HepG2 (cell line): ENCODE data around the gene ARHGEF39. TPM values are rescaled to one million over a fixed set of nuclear protein-coding genes. Genes with fewer than 3 reads are reported as not detected.

Experiments
- ATAC-seq: fragments of 200-7000 bp; cut with Tn5 transposase; 3 replicates; pipeline ENCODE4 v1.9.1; 2020; ENCODE audit warnings: mild to moderate bottlenecking, moderate library complexity
- BruUV-seq: library from RNA; stranded (reverse); fragments of 400-500 nt; replicated peaks from 2 replicates; lab custom pipeline; 2021; lab: Mats Ljungman, UMichigan
- CTCF ChIA-PET: fragments of 300-600 bp; formaldehyde crosslinking; extraction: SDS; loops from one replicate; lab custom pipeline; 2021; ENCODE audit warnings: low total read pairs, inconsistent platforms, low intra/inter-chr PET ratio; lab: Yijun Ruan, JAX
- POLR2A ChIA-PET: fragments of 350-600 bp; sonication (Branson Sonifier 250); formaldehyde crosslinking; loops from one replicate; lab custom pipeline; 2020; ENCODE audit warnings: antibody characterized with exemption, inconsistent platforms; lab: Yijun Ruan, JAX
- DNase-seq: peaks from one replicate; pipeline ENCODE4 v3.0.0-alpha.2; 2015; ENCODE audit warnings: low spot score
- FAIRE-seq: peaks from 3 replicates; lab custom pipeline; 2011; peaks lifted over from hg19 to GRCh38; lab: Jason Lieb, UNC
- H2AFZ ChIP-seq: one replicate; pipeline ENCODE4 v1.6.1; 2011; ENCODE audit warnings: low read length, inconsistent platforms
- H3K27ac ChIP-seq: fragments of 300-600 bp; 3 replicates; pipeline ENCODE4 v1.8.0; 2011; ENCODE audit warnings: mixed run types, mild to moderate bottlenecking, mixed read lengths, low read length, inconsistent platforms; ENCODE audit not compliant: insufficient read depth; ENCODE audit errors: extremely low read length
- H3K27me3 ChIP-seq, 2 experiments: fragments of 200-600 bp in 1 of 2; 2 replicates in 1 of 2; 3 replicates in 1 of 2; pipeline versions ENCODE4 v1.6.0 to v1.8.0; 2011; ENCODE audit warnings: low read length in 2 of 2, mild to moderate bottlenecking in 2 of 2, moderate library complexity in 2 of 2, inconsistent platforms in 1 of 2; ENCODE audit not compliant: insufficient read depth in 2 of 2, control insufficient read depth in 1 of 2
- H3K36me3 ChIP-seq, 2 experiments: fragments of 200-600 bp in 1 of 2; replicated peaks in 1 of 2; 2 replicates in 1 of 2; 3 replicates in 1 of 2; pipeline versions ENCODE4 v1.5.1 to v1.8.0; 2011; ENCODE audit warnings: low read length in 2 of 2, inconsistent platforms in 1 of 2; ENCODE audit not compliant: insufficient read depth in 2 of 2, control insufficient read depth in 1 of 2
- H3K4me1 ChIP-seq: 2 replicates; pipeline ENCODE4 v1.5.1; 2012; ENCODE audit warnings: low read length, inconsistent platforms; ENCODE audit not compliant: insufficient read depth
- H3K4me2 ChIP-seq: 2 replicates; pipeline ENCODE4 v1.6.0; 2011; ENCODE audit warnings: low read depth, low read length, inconsistent platforms
- H3K4me3 ChIP-seq, 3 experiments: fragments of 200-600 bp in 1 of 3; sonication (generic), shearing (Covaris generic) in 1 of 3; replicated peaks in 1 of 3; 2 replicates each; pipeline ENCODE4 v1.5.1; 2011 to 2016; ENCODE audit warnings: low read length in 3 of 3, inconsistent platforms in 2 of 3, low read depth in 2 of 3, mild to moderate bottlenecking in 2 of 3, control low read depth in 1 of 3, mixed read lengths in 1 of 3; ENCODE audit not compliant: insufficient read depth in 1 of 3
- H3K79me2 ChIP-seq: one replicate; pipeline ENCODE4 v1.6.1; 2011; ENCODE audit warnings: low read length, inconsistent platforms; ENCODE audit not compliant: insufficient read depth
- H3K9ac ChIP-seq: 2 replicates; pipeline ENCODE4 v1.6.0; 2011; ENCODE audit warnings: mild to moderate bottlenecking, low read depth, low read length, inconsistent platforms; ENCODE audit not compliant: insufficient read depth
- H3K9me3 ChIP-seq: 2 replicates; pipeline ENCODE4 v1.5.1; 2012; ENCODE audit warnings: mild to moderate bottlenecking, low read length
- H4K20me1 ChIP-seq: 2 replicates; pipeline ENCODE4 v1.6.0; 2011; ENCODE audit warnings: inconsistent platforms, mild to moderate bottlenecking, low read length, moderate library complexity; ENCODE audit not compliant: insufficient read depth
- CENPX ChIP-seq: sonication (generic); formaldehyde crosslinking; IDR thresholded peaks from 2 replicates; pipeline ENCODE4 v1.9.0; 2021; ENCODE audit warnings: mild to moderate bottlenecking, missing genetic modification reagents, moderate library complexity
- MLXIP ChIP-seq: sonication (generic); formaldehyde crosslinking; IDR thresholded peaks from 2 replicates; pipeline ENCODE4 v1.9.0; 2021; ENCODE audit warnings: missing genetic modification reagents, borderline replicate concordance
- MYC ChIP-seq: sonication (generic); formaldehyde crosslinking; IDR thresholded peaks from 2 replicates; pipeline ENCODE4 v1.9.0; 2021; ENCODE audit warnings: missing genetic modification reagents, borderline replicate concordance
- POGK ChIP-seq: sonication (generic); formaldehyde crosslinking; conservative IDR thresholded peaks from 2 replicates; pipeline ENCODE4 v1.8.0; 2022; ENCODE audit warnings: mild to moderate bottlenecking, moderate library complexity, missing genetic modification reagents
- SP5 ChIP-seq: IDR thresholded peaks from 2 replicates; pipeline ENCODE4 v1.6.1; 2016; ENCODE audit warnings: low read depth, borderline replicate concordance
- TEAD3 ChIP-seq: optimal IDR thresholded peaks from 2 replicates; pipeline ENCODE3; 2016; ENCODE audit warnings: borderline replicate concordance
- ZBTB33 ChIP-seq: sonication (generic); formaldehyde crosslinking; IDR thresholded peaks from 2 replicates; pipeline ENCODE4 v1.4.0; 2020; ENCODE audit warnings: missing genetic modification reagents
- ZBTB38 ChIP-seq: sonication (generic); formaldehyde crosslinking; IDR thresholded peaks from 2 replicates; pipeline ENCODE4 v1.5.1; 2020; ENCODE audit warnings: mild to moderate bottlenecking, missing genetic modification reagents
- ZFX ChIP-seq: sonication (generic); formaldehyde crosslinking; IDR thresholded peaks from 2 replicates; pipeline ENCODE4 v1.4.0; 2020; ENCODE audit warnings: mild to moderate bottlenecking, low read depth, missing genetic modification reagents, moderate library complexity
- ZIK1 ChIP-seq: sonication (generic); formaldehyde crosslinking; IDR thresholded peaks from 2 replicates; pipeline ENCODE4 v1.5.0; 2020; ENCODE audit warnings: mild to moderate bottlenecking, low read depth, missing genetic modification reagents, borderline replicate concordance
- ZNF205 ChIP-seq: IDR thresholded peaks from 2 replicates; pipeline ENCODE4 v1.6.1; 2018; ENCODE audit warnings: missing biosample characterization, missing genetic modification reagents
- ZNF530 ChIP-seq: sonication (generic); formaldehyde crosslinking; IDR thresholded peaks from 2 replicates; pipeline ENCODE4 v1.5.0; 2020; ENCODE audit warnings: low read depth, mild to moderate bottlenecking, missing genetic modification reagents
- ZNF644 ChIP-seq: IDR thresholded peaks from 2 replicates; pipeline ENCODE4 v1.6.1; 2016; ENCODE audit warnings: low read depth
- WGBS: methylation state at CpG from one replicate; pipeline ENCODE4 v1.1.6; 2017; ENCODE audit warnings: low lambda C conversion rate; 5-methylcytosine and 5-hydroxymethylcytosine counted together
- in situ Hi-C: cut with HindIII; loops from 2 replicates; pipeline ENCODE4 v1.10.0; 2017; ENCODE audit warnings: low pct_unique_long_range_greater_than_20kb; ENCODE audit not compliant: extremely low pct_ligation_motif_present
- intact Hi-C: fragments of 100-400 bp; cut with micrococcal nuclease; formaldehyde crosslinking; loops from one replicate; pipeline ENCODE4 v1.10.0; 2022; ENCODE audit not compliant: unreplicated experiment
- polyA plus RNA-seq, 8 experiments: library from polyadenylated mRNA; depleted of rRNA in 3 of 8; stranded (reverse) in 7 of 8; unstranded in 1 of 8; fragments of >200 nt; fragmentation: Illumina TruSeq in 4 of 8; extraction: Trizol in 4 of 8; gene quantifications; 2 replicates each; pipeline versions ENCODE4 v1.2.1 to v1.2.3, GENCODE V29; 2011 to 2016; ENCODE audit warnings: low read depth in 4 of 8, missing spikeins in 1 of 8, mixed read lengths in 1 of 8; ENCODE audit not compliant: insufficient read depth in 1 of 8
- total RNA-seq, 5 experiments: library from RNA; depleted of rRNA; stranded (reverse); fragments of >200 nt; fragmentation: Illumina TruSeq; extraction: Trizol; gene quantifications; 2 replicates each; pipeline ENCODE4 v1.2.3, GENCODE V29; 2016; ENCODE audit warnings: low read depth in 1 of 5

The ARHGEF39 gene
- total and polyA plus RNA-seq, 2 of the 13 experiments (the other 11 are each of a cell fraction or from before 2014, with no cell fraction given): 11.2 to 12.3 TPM

- FAIRE-seq: no peak
- H3K4me3 ChIP-seq: no peak overlapping the region
- BruUV-seq: no TSS peak
- in situ Hi-C loops: loop anchor here (10.0 kb wide), 1 partner anchor 542 kb away; the partner anchor contains the start of gene ATOSB
- no peak overlapping the region for H3K27ac ChIP-seq
- no peaks in the 10 kb centered on the region for H4K20me1 ChIP-seq
- CTCF ChIA-PET: no interaction called here
- H3K4me1 ChIP-seq: peaks cover 71% of the 10 kb centered on the region
- no peak for DNase-seq
- intact Hi-C loops: no loop called here
- peaks cover 5 to 6% of the 10 kb centered on the region in 2 experiments; a peak in 3 of 5 replicates for H3K36me3 ChIP-seq
- TF ChIP-seq ZBTB33 (CRISPR knock-in tag) (peak; percentile 53), ZNF644 (CRISPR knock-in tag) (no peak), ZFX (CRISPR knock-in tag) (peak; percentile 6; the same call in 1 of the 2 replicates), ZNF205 (CRISPR knock-in tag) (0 out of 2 replicates have a peak, but pooled peaks have one; percentile 20), ZIK1 (peak; percentile 26; the same call in 1 of the 2 replicates), ZNF530 (CRISPR knock-in tag) (no peak), MYC (CRISPR knock-in tag) (no peak), POGK (CRISPR knock-in tag) (no peak), ZBTB38 (CRISPR knock-in tag) (peak; percentile 86), TEAD3 (CRISPR knock-in tag) (peak; percentile 14), MLXIP (CRISPR knock-in tag) (no peak), CENPX (CRISPR knock-in tag) (no peak), SP5 (CRISPR knock-in tag) (0 out of 2 replicates have a peak, but pooled peaks have one; percentile 43)
- POLR2A ChIA-PET: interaction anchor here (1.6 to 6.3 kb wide), 6 partner anchors 9 to 158 kb away, joined by 3 to 68 read pairs (median 36); partner anchors contain the start of genes CREB3, HINT2, TLN1 and TPM2
- peaks cover 6% of the 10 kb centered on the region for H3K79me2 ChIP-seq
- H3K9me3 ChIP-seq: no peaks in the 10 kb centered on the region
- WGBS: 60% methylated on average over 14 of the region's 17 CpGs
- no peak overlapping the region for H3K9ac ChIP-seq
- ATAC-seq: no peak
- H3K4me2 ChIP-seq: peak overlapping the region; percentile 78; the same call in 1 of the 2 replicates
- no peaks in the 10 kb centered on the region; a peak in 2 of 5 replicates for H3K27me3 ChIP-seq
- H2AFZ ChIP-seq: no peak overlapping the region
Observed at GRCh38 chr9:35656348-35656747, 8.6 kb downstream of the ARHGEF39 start.
